Keratinocyte (primary cell): ENCODE results near the gene BRD3OS.

Experiments
- CTCF ChIP-seq, 3 experiments: IDR thresholded peaks in 1 of 3; conservative IDR thresholded peaks in 1 of 3; optimal IDR thresholded peaks in 1 of 3; 2 replicates in 2 of 3; 3 replicates in 1 of 3; pipeline versions ENCODE3 to v1.5.1; 2011; ENCODE audit warnings: low read length in 3 of 3, mild to moderate bottlenecking in 3 of 3, moderate library complexity in 2 of 3, control low read depth in 1 of 3, inconsistent platforms in 1 of 3; ENCODE audit not compliant: insufficient read depth in 2 of 3; ENCODE audit errors: extremely low read depth in 1 of 3
- EZH2 ChIP-seq: IDR thresholded peaks from one replicate; pipeline ENCODE4 v1.6.1; 2012; ENCODE audit warnings: inconsistent platforms, mild to moderate bottlenecking, low read length, moderate library complexity

GRCh38 chr9:134007571-134007970, 17.7 kb upstream of the BRD3OS start:
- no peak for TF ChIP-seq CTCF (optimal IDR thresholded peaks at IDR 0.05 in 1 of 3, IDR thresholded peaks at IDR 0.05 in 1 of 3, conservative IDR thresholded peaks at IDR 0.05 in 1 of 3; ENCODE audit: extremely low read depth in 1 of 3, insufficient read depth in 2 of 3, low read length in 3 of 3)
- no peak for TF ChIP-seq EZH2
